Hippocampal formation (tissue), 2 donors: ENCODE measurements around the gene IFI27L2.

Source experiments
- DNase-seq, 2 donors: peaks; one replicate each; lab custom pipeline; 2025; lab: John Stamatoyannopoulos, UW

IFI27L2 gene

DNA sequence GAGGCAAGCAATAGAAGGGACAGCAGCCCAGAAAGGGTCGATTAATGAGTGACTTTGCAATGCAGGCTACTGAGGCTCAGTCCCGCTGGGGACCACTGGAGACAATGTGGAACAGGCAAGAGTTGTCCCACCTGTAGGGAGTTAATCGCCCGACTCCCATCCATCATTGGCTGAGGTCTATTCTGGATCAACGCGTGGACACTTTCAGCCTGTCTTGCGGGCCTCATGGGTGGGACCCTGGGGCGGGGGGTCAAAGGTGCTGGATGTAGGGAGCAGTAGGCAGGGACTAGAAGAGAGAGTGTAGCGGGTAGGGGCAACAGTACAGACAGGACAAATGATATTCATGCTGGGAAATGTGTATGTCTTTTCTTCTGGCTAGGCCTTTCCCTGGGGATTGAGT lies 6.1 kb downstream of the IFI27L2 start:
- no peak for DNase-seq

DNA sequence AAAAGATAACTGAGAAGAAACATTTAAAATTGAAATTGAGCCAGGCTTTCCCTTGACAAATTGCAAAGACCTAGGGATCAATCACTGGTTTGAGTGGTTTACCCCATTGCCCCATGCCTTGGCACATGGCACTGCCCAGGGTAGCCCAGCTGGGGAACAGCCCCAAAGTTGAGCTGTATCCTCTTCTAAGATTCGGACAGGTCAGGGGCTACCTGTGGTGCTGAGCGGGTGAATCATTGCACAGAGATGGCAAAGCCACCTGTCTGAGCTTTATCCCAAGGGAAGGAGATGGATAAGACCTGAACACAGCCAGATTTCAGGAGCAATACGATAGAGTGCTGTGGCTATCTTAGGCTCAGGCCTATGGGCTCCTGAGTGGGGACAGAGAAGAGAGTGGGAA lies 7.0 kb downstream of the IFI27L2 start:
- no peak for DNase-seq

DNA sequence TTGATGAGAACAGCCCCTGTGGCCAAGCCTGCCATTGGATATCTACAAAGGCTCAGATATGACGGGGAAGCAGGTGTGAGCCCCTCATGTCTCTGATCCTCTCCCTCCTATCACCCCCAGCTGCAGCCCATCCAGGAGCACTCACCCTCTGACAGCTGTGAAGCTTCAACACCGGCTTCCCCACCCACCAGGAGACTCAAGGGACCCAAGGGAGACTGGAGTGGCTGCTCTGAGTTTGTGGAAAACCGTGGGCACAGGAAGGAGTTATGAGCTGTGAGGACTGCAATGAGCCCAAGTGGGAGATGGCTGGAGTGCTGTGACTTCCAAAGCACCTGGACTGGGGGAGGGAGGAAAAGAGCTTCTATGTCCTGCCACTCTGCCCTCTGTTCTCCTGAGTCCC lies 7.9 kb downstream of the IFI27L2 start:
- no peak for DNase-seq

DNA sequence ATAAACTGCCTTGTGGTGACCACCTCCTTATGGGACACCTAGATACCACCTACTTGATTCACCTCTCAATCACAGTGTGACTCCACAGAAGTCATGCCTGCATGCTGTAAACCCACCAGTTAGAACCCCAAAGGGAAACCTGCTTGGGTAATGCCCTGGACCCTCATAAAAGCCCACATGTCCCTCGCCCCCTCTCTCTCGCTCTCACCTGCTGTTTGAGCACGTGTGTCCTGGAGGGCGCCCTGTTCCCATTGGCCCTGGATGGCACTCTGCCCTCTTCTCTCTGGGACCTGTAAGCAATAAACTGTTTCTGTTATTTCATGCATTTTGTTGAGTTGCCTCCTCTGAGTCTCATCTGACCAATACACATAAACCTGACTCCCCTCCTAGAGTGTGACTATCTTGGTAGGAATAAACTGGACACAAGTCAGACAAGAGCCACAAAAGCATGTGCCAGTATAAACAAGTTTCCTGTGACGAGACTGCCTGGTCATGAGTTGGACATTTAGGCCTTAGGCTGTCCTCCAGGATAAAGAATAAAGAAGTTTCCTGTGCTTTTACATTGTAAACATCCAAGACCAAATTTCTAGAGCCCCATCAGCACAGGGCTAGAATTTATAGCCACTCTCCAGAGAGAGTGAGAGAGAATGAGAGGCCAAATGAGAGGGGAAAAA lies 8.6 kb downstream of the IFI27L2 start:
- DNase-seq, result no peak

DNA sequence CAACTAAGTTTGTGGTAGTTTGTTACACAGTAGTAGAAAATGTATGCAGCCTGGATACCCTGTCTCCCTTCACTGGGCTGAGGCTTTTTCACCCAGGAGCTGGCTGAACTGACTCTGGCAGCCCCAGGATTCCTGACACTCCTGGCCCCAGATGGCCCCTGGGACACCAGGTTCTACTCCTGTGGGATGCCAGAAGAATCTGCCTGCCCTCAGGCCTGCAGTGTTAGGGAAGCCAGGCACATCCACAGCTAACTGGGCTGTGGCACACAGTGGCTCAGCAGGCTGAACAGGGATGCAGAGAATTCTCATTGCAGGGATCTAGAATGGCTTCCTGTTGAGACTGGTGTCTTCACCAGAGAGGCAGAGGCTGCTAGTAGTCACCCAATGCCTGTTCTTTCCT lies 10.3 kb downstream of the IFI27L2 start:
- no peak for DNase-seq

DNA sequence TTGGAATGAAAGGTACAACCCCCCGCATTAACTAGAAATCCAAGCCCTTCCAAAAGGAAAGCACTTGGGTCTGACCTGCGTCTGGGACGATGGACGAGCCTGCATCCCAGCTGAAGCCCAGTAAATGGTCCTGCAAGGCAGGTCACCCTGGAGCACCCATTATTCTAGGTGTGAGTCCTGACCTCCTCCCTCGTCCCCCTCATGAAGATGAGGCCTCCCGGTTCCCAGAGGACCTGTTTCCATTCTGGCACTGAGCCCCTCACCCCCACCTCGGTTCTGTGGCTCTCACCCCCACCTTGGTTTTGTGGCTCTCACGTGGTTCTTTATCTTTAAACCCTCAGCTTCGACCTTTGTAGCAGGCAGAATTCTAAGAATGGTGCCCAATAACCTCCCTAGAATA lies 11.5 kb downstream of the IFI27L2 start:
- DNase-seq, result no peak

DNA sequence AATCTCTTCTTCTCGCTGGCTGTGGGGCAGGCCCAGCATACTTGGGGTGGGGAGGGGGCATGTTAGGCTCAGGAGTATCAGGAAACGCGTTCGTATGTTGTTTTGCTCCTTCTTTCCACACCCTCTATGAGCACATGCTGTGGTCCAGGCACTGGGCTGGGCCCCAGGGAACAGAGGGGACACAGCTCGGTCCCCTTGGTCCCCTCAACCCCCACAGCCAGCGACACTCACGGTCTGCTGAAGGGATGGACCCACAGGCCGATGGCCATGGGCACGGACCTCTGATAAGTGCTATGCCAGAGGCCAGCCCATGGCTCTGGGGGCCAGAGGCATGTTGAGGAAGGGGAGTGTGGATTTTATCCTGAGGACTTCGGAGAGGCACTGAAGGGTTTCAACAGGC lies 12.7 kb downstream of the IFI27L2 start:
- no peak for DNase-seq

DNA sequence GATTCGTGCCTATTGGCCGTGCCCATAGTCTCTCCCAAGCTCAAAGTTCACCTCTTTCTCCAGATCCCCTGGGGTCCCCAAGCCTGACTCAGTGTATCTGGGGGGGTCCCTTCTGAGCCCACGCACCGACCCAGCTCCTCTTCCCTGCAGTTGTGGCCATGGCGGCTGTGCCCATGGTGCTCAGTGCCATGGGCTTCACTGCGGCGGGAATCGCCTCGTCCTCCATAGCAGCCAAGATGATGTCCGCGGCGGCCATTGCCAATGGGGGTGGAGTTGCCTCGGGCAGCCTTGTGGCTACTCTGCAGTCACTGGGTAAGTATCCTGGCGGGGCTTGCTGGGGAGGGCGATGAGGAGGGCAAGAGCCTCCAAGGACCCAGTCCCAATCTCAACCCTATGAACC lies 13.8 kb downstream of the IFI27L2 start:
- DNase-seq, result no peak

DNA sequence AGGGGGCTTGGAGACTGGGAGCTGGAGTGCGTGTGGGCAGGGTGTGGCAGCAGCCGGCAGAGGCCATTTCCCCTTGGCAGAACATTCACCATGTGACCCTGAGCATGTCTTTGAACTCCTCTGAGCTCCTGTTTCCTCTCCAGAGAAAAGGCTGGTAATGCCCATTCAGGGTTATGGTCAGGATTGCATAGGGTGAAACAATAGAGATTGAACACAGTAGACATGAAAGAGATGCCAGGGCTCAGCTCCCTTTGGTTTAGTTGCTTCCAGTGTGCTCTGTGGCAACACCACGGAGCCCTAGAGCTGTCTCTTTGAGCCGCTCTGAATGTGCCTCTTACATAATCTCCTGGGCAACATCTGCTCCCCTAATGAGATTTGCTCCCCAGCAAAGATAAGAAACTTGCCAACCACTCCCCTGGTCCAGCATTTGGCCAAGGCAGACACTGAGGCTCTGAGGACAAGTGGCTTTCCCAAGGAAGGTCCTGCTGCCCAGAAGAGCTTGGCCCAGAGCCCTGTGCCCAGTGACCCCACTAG lies 14.3 kb downstream of the IFI27L2 start:
- no peak for DNase-seq

DNA sequence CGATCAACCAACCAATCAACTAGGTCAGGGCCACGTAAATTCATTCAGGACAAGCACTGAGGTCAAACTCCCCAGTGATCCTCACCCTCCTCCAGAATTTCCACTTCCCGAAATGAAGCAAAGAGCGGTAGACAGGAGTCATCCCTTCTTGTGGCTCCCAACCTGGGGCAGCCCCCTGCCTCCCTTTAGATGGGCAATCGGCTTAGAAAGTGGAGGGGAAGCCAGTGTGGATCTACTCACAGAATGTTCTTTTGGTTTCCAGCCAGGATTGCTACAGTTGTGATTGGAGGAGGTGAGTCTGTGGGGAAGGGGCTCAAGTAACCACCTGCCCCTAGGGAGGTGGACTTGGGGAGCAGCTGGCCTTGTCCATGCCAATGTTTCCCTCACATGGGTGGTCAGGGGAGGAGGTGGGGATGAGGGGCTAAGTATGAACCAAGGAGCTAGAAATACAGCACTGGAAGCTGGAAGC lies 14.8 kb downstream of the IFI27L2 start:
- no peak for DNase-seq

DNA sequence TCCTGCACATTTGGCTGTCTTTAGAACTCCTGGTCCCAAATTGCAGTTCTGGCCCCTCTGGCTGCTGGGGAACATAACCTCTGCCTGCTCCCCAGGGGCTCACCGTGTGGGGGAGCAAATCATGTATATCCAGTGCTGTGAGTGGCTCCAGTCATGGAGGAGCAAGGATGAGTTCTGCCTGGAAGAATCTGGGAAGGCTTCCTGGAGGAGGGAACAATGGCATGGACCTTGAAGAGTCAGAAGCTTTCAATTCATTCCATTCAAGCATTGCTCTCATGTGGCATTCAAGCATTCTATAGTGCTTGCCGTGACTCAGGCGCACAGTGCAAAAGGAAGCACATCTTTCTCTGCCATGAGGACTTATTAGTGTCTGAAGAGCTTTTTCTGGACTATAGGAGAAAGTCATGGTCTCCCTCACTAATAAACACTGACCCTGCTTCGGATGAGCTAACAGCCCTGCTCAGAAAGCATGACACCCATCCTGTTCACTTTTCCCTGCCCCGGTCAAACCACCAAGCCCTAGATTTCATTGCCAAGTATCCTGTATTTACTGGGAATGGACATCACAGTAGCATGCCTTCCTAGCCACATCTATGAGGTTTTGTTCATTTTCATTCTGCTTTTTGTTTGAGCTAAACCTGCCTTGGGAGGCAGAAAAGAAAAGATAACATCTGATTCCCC lies 15.4 kb downstream of the IFI27L2 start:
- DNase-seq, result no peak

DNA sequence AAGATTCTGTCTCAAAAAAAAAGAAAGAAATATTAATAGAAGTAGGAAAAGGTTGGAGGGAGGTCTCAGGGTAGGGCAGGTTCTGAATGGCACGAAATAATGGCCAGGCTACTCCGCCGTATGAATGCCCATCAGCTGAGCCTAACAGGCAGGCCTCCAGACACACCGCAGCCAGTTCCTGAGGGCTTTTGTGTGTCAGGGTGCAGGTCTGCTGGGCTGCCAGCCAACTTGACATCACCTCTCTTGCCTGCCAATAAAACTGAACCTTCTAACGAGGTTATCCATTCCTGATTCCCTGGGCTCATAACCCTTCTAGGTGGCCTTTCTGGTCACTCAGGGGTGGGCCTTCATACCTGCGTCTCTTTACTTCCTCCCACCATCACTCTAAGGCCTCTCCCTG lies 15.9 kb downstream of the IFI27L2 start:
- no peak for DNase-seq

DNA sequence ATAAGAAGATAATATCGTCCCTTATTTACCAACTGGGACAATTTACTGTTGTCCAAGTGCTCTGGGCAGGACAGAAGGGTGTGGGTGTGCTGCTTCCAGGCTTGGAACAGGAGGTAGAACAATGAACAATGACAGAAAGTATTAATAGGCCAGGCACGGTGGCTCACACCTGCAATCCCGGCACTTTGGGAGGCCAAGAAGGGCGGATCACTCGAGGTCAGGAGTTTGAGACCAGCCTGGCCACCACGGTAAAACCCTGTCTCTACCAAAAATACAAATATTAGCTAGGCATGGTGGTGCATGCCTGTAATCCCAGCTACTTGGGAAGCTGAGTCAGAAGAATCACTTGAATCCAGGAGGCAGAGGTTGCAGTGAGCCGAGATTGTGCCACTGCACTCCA lies 16.3 kb downstream of the IFI27L2 start:
- DNase-seq, result no peak

DNA sequence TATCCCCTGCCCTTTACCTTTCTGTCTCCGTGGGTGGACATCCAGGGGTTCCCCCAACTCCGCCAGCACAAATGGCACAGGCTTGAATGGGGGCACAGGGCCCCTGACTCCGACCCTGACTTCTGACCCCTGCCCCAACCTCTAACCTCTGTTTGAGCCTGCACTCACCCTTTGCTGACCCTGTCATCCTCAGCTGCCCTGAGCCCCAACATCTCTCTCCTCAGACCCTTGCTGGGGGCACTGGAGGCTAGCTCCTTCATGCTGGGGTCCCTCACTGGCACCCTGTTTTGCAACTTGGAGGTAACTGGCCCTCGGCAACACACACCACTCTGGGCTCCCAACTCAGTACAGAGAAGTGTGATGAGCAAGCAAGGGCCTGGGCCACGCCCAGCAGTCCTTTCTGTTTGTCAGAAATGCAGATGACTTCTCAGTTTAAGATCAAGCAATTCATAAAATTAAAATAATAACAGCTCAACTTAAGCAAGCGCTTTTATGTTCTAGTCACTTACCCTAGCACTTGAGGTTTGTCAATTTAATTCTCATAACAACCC lies 16.8 kb downstream of the IFI27L2 start:
- DNase-seq, result no peak

DNA sequence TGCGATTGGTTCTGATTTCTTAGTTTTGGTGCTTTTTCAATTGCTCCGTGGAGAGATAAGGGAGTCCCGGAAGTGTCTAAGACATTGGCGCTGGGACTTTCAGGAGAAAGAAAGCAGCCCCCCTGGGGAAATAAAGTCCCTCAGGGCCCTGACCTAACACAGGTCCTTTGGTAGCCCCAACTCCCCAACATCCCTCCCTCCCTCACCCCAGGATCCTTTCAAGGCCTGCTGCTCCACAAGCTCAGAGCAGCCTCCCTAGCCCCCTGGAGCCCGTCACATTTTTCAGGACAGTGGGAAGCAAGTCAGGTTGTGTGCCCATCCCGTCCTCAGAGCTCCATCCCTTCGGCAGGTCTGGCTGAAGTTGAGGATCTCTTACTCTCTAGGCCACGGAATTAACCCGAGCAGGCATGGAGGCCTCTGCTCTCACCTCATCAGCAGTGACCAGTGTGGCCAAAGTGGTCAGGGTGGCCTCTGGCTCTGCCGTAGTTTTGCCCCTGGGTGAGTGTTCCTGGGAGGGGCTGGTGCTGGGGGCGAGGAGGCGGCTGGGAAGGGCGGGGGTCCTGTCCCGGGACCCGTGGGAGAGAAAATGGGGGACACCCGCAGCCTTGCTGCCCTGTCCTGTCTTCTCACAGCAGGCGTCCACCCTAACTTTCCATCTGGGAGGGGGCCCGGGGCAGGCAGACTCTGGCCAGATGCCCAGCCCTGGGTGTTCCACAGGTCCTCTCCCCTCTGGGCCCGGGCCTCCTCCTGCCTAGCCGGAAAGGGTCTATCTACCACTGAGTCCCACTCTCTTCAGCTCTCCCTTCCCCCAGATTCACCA lies 17.9 kb downstream of the IFI27L2 start:
- DNase-seq, result no peak

DNA sequence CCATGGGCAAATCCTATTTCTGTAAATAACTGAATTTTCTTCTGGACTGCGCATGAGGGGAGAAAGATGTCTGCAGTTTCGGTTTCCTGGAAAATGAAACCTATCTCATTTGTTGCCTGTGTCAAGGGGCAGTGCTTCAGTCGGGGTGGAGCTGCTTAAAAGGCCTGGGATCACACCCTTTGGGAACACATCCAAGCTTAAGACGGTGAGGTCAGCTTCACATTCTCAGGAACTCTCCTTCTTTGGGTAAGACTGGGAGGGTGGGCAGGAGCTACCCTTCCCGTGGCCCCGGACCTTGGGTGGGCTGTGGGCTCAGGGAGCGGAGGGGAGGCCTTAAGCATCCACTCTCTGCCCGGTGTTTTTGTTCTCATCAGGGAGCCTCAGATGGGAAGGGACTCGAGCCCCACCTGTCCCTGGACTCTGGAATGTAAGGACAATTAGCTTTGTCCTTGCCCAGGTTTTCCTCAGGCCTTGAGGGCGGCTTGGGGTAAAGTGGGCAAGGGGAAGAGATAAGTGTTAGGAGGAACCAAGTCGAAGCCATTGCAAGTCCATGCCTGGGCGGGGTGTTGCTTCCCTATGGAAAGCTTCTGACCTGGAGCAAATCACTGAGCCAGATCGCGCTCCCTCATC lies 18.7 kb downstream of the IFI27L2 start, which contains the start of gene IFI27:
IFI27 (plus strand) TSS at position 185 of the 630 bp plus-strand sequence.
- no peak for DNase-seq

DNA sequence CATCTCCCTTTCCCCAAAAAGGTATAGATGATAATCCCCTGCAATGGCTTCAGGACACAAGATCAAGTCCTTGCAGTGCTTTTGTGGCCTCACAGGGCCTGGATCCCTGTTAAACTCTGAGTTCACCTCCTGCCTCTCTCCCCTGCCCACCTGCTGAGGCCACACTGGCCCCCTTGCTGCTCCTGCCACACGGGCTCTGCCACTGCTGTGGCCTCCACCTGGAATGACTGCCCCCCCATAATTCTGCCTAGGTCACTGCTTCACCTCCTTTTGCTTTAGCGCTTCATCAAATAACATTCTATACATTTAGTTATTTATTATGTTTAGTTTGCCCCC lies 19.5 kb downstream of the IFI27L2 start:
- DNase-seq, result no peak

DNA sequence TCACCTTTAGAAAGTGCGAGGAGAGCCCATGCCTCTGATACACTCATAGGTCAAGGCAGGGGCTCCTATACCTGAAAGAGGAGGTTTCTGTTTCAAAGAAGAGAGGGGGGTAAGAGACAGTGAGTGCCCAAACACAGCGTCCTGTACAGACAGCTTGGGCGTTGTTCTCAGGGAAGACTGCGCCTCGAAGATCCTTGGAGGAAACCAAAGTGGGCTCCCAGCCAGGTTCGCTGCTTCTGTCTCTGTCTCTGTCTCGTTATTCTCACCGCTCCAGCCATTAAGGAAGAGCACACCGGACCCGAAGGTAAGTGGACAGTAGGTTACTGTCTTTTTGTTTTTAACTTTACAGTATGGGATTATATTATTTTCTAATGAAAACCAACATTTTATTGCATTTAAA lies 24.7 kb downstream of the IFI27L2 start:
- no peak for DNase-seq

DNA sequence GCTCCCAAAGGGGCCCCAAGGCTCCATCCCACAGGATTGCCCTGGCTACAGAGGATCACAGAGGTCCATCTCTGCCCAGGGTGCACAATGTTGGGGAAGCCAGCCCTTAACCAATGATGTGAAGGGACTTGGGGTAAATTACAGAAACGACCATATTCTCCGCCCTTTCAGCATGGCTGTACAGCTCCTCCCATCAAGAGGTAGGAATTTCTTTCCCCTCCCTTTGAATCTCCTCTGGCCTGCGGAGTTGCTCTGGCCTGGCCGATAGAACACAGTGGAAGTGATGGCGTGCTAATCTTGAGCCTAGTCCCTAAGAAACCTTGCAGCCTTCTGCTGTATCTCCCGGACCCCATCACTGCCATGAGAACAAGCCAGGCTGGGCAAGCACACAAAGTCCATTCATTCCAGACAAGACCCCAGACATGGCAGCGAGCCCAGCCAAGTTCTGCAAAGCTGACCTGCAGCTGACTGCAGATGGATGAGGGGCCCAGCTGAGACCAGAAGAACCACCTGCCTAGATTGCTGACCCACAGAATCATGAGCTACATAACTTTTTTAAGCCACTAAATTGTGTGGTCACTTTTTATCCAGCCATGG lies 25.8 kb downstream of the IFI27L2 start:
- DNase-seq, result no peak

DNA sequence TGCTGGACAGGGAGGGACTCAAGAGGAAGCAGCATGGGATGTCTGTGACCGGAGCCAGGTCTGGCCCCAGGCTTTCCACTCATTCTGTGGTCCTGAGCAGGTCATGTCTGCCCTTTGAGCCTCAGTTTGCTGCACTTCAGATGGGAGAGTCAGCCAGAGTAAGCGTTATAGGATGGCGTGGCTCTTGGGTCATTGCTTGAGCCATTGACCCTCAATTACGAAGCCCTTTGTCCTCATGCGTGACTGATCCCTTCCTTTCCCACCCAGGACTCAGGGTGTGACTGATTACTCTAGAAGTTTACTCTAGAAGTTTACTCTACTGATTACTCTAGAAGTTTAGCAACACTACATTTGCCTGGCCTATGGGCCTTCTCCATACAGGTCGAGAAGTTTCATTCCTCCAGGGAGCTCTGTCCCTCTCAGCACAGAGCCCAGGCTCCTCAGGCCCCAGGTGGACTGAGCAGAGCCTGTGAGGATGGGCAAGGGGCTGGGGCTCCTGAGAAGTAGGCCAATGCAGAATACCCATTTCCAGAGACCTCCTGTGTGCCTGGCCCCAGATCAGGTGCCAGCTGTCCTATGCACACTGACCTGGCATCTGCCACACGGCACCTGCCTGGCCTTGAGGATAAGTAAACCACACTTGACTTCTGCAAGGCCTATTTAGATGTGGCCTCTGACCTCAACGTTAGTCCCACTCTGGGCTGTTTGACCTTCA lies 26.5 kb downstream of the IFI27L2 start:
- no peak for DNase-seq

DNA sequence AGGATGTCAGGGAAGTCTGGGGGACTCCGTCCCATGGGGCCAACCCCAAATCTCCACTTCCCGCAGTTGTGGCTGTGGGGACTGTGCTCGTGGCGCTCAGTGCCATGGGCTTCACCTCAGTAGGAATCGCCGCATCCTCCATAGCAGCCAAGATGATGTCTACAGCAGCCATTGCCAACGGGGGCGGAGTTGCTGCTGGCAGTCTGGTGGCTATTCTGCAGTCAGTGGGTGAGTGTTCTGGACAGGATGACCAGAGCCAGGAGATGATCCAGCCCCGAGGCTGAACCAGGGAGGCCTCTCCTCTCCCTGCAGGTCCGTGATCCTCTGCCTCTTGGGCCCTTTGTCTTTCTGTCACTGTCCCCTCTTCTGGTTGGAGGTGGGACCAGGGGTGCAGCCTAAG lies 27.7 kb downstream of the IFI27L2 start:
- DNase-seq, result no peak
